ENCODE measurements around the gene ATAT1.
A peak's percentile ranks its signal among the peaks of the same experiment; 100 is the strongest.
"Not testable (repeated sequence)": the region's sequence is repeated elsewhere in the genome, so short reads cannot be mapped to it uniquely, and the experiment has no call there.

ATAT1 gene

GRCh38 chr6:30626484-30627366, at the start of gene ATAT1:
ATAT1 (plus strand) TSS chr6:30626874.
- DNase-seq (ENCODE audit: low read depth, low spot score) = no peak
- peak within 1 kb of the TSS; percentile 61 for H3K27ac ChIP-seq

DNA sequence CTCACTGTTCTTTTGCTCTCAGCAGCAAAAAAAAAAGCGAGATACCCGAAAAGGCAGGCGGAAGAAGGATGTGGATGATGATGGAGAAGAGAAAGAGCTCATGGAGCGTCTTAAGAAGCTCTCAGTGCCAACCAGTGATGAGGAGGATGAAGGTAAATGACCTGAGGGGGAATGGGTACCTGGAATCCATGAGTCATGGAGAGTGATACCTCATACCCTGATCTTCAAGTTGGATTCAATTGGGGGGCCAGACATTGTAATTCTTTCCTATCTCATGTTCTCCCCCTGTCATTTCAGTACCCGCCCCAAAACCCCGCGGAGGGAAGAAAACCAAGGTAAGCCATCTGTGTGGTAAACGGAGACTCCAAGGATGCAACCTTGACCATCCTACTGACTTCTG, 48.6 kb upstream of the ATAT1 start:
- DNase-seq (ENCODE audit: low read depth, low spot score) = no peak
- no peak overlapping the region for H3K27ac ChIP-seq

GRCh38 chr6:30583921-30584320, 42.8 kb upstream of the ATAT1 start:
- H3K27ac ChIP-seq = no peak overlapping the region
- no peak for DNase-seq (ENCODE audit: low read depth, low spot score)

DNA sequence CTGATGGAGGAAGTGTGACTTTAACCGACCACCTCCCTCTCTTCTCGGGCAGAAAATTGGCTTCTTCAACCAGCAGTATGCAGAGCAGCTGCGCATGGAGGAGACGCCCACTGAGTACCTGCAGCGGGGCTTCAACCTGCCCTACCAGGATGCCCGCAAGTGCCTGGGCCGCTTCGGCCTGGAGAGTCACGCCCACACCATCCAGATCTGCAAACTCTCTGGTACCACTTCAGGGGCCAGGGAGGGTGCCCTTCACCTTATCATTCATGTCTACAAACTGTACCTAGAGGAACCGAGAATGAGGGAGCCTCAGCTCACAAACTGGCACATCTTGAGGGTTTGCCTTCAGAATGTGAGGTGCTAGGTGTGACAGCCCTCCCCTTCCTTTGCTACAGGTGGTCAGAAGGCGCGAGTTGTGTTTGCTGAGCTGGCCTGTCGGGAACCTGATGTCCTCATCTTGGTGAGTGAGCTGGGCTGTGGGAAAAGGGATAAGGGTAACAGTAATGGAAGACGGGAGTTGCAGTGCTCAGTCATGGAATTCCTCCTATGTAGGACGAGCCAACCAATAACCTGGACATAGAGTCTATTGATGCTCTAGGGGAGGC, 36.8 kb upstream of the ATAT1 start:
- H3K27ac ChIP-seq = peak overlapping the region; percentile 85
- no peak for DNase-seq (ENCODE audit: low read depth, low spot score)

GRCh38 chr6:30590509-30590908, 36.2 kb upstream of the ATAT1 start:
- H3K27ac ChIP-seq = peak overlapping the region; percentile 85
- DNase-seq (ENCODE audit: low read depth, low spot score) = no peak

- peak overlapping the region; percentile 85 for H3K27ac ChIP-seq
Measured at GRCh38 chr6:30591008-30591407, 35.7 kb upstream of the ATAT1 start.

GRCh38 chr6:30592287-30592686, 34.4 kb upstream of the ATAT1 start:
- DNase-seq (ENCODE audit: low read depth, low spot score) = no peak

More at GRCh38 chr6:30591008-30591407, 35.7 kb upstream of the ATAT1 start:
- DNase-seq (ENCODE audit: low read depth, low spot score) = peak; percentile 84

GRCh38 chr6:30597315-30598144, 29.1 kb upstream of the ATAT1 start:
- not testable (repeated sequence) for DNase-seq (ENCODE audit: low read depth, low spot score)

More at GRCh38 chr6:30592287-30592686, 34.4 kb upstream of the ATAT1 start:
- H3K27ac ChIP-seq = peak overlapping the region; percentile 85

GRCh38 chr6:30598912-30599624, 27.6 kb upstream of the ATAT1 start:
- DNase-seq (ENCODE audit: low read depth, low spot score) = no peak

More at GRCh38 chr6:30597315-30598144, 29.1 kb upstream of the ATAT1 start:
- H3K27ac ChIP-seq = peak overlapping the region; percentile 8

DNA sequence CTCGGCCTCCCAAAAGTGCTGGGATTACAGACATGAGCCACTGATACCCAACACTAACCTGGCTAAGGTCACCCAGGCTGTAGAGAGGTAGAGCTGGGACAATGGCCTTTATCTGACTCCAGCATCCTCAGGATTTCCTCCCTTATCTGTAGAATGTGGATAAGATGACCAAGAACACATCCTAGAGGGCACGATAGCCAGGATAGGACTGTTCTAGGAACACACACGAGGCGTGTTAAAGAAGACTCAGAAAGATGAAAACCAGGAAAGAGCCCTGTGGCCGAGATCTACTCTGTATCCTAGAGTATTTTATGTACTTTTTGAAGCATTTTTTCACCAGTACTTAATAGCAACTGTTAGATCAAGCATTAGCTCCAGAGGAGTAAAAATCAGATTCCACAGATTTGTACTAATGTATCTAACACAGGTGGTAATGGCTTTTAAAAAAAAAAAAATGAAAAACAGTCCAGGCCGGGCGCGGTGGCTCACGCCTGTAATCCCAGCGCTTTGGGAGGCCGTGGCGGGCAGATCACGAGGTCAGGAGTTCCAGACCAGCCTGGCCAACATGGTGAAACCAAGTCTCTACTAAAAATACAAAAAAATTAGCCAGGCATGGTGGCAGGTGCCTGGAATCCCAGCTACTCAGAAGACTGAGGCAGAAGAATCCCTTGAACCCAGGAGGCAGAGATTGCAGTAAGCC, 26.9 kb upstream of the ATAT1 start:
- no peak for DNase-seq (ENCODE audit: low read depth, low spot score)
- H3K27ac ChIP-seq = peak overlapping the region; percentile 8

More at GRCh38 chr6:30598912-30599624, 27.6 kb upstream of the ATAT1 start:
- peak overlapping the region; percentile 8 for H3K27ac ChIP-seq

- DNase-seq (ENCODE audit: low read depth, low spot score) = no peak
- no peak overlapping the region for H3K27ac ChIP-seq
Measured at GRCh38 chr6:30600451-30600961, 26.2 kb upstream of the ATAT1 start.

DNA sequence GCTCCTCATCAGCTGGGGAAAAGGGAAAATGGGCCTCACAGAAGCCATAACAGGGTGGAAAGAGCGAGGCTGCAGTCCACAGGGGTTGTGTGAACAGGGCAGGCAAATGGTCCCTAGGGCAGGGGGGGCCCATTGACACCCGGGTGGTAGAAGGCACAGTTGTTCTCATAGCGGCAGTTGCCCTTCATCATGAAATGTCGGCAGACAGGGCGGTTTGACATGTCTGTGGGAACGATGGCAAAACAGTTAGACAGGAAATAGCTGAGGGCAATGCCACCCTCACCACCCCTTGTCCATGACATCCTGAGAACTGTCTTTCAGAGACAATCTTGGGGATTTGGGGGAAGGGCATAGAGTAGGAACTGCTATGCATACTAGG, 25.2 kb upstream of the ATAT1 start:
- no peak overlapping the region for H3K27ac ChIP-seq
- DNase-seq (ENCODE audit: low read depth, low spot score) = no peak

DNA sequence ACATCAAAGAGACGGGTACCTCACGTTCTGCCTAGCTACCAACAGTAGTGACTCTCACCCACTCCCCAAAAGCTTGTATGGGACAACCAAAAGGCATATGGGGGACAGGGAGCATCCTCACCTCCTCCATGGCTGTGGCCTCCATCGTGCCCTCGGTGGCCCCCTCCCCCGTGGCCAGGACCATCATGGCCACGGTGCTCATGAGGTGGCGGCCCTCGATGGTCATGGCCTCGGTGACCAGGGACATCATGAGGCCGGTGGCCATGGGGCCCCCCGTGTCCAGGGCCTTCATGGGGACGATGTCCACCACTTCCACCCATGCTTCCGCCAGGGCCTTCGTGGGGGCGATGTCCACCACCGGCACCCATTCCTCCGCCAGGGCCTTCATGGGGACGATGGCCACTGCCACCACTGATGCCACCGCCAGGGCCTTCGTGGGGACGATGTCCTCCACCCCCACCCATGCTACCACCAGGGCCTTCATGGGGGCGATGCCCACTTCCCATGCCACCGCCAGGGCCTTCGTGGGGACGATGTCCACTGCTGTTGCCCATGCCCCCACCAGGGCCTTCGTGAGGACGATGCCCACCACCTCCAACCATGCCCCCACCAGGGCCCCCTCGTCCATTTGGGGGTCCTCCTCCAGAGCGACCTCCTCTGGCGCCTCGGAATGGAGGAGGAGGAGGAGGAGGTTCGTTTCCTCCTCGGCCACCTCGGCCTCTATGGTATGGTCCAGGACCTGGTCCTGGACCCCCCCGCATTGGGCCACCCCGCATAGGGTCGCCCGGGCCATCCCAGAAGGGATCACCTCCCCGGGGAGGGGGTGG, 24.6 kb upstream of the ATAT1 start:
- no peak for DNase-seq (ENCODE audit: low read depth, low spot score)

GRCh38 chr6:30603961-30604360, 22.7 kb upstream of the ATAT1 start:
- no peak for DNase-seq (ENCODE audit: low read depth, low spot score)
- no peak overlapping the region for H3K27ac ChIP-seq

More for the DNA sequence above, 24.6 kb upstream of the ATAT1 start:
- H3K27ac ChIP-seq = no peak overlapping the region

DNA sequence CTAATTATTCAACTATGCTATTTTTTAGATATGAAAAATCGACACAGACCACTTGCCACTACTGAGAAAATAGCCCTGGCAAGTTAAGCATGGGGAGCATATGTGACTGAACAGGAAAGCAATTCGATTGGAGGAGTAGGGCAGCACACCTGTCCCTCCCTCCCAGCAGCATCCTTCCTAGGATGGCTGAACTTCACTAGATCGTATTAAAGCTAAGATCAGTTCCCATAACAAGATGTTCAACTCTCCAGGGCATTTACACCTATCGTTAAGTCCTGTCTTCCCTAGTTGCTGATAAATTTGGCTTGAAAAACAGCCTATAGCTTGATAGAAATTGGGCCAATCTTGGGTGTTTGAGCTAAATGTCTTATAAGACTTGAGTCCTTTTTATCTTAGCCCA, 16.6 kb upstream of the ATAT1 start:
- DNase-seq (ENCODE audit: low read depth, low spot score) = no peak
- H3K27ac ChIP-seq = no peak overlapping the region

DNA sequence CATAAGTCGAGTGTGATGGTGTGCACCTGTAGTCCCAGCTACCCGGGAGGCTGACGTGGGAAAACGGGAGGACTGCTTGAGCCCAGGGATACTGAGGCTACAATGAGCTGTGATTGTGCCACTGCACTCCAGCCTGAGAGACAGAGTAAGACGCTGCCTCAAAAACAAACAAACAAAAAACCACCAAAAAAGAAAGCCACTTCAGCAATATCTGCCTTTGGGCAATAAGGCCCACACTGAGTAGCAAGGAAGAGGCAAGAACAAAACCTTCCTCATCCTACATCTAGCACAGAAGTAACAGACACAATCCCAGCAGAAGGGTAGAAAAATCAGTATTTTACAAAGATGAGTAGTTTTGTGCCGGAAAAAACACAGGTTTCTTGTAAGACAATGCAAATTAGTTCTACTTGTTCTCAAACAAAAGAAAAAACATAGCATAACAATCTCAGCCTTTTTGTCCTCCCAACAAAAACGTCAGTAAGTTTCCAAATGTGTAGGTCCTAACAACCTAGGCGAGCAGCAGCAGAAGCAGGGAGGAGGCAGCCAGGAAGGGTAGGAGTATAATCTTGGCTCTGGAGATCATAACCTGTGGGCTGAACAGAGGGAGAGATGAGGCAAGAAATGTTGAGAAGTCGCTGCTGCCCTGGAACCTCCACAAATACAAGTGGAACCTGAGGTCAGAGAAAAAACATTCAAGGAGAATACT, 15.4 kb upstream of the ATAT1 start:
- no peak overlapping the region for H3K27ac ChIP-seq
- no peak for DNase-seq (ENCODE audit: low read depth, low spot score)

GRCh38 chr6:30611856-30612194, 14.8 kb upstream of the ATAT1 start:
- no peak overlapping the region for H3K27ac ChIP-seq
- DNase-seq (ENCODE audit: low read depth, low spot score) = no peak

DNA sequence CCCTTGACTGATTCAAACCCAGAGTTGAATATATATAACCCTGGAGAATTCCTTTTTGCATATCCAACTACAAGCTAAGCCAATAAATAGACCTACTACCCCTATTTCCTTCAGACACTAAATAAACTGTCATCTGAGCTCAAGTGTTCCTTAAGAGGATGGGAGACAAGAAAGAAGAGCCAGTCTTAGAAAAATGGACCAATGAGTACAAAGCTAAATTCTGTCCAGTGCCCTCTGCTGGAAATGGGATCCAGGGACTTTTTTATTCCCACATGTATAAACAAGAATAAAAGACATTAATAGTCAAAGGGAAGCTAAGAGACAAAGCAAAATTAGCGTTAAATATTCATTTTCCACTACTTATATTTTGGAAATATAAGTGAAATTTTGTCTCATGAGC, 14.5 kb upstream of the ATAT1 start:
- H3K27ac ChIP-seq = peak overlapping the region; percentile 95
- DNase-seq (ENCODE audit: low read depth, low spot score) = no peak

Measured in epithelial cell of prostate (primary cell).